ENCODE measurements around the gene ELOVL6.

The ELOVL6 gene

DNA sequence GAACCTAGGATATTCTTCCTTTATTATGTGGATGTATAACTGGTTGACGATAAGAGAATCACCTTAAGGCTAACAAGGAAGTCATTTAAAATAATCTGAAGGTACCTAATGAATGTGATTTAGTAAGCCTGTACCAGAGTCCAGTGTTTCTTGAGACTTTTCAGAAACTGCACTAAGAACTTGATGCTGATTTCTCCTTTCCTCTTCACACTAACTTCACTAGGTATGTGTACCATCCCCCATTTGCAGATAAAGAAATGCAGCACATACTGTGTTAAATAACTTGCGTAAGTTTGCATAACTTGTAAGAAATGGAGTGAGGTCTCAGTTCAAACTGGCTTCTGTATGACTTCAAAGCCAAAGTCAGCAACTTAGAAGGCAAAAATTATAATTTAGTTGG lies 63.3 kb downstream of the ELOVL6 start:
- DNase-seq (ENCODE audit: low read depth): no peak
- TF ChIP-seq CTCF (conservative IDR thresholded peaks at IDR 0.05; ENCODE audit: low read depth, low read length): no peak
- H3K4me3 ChIP-seq (ENCODE audit: low read length): no peak overlapping the region

GRCh38 chr4:110134269-110134869 lies 64.0 kb downstream of the ELOVL6 start:
- no peak overlapping the region for H3K4me3 ChIP-seq (ENCODE audit: low read length)
- DNase-seq (ENCODE audit: low read depth): no peak
- no peak for TF ChIP-seq CTCF (conservative IDR thresholded peaks at IDR 0.05; ENCODE audit: low read depth, low read length)

DNA sequence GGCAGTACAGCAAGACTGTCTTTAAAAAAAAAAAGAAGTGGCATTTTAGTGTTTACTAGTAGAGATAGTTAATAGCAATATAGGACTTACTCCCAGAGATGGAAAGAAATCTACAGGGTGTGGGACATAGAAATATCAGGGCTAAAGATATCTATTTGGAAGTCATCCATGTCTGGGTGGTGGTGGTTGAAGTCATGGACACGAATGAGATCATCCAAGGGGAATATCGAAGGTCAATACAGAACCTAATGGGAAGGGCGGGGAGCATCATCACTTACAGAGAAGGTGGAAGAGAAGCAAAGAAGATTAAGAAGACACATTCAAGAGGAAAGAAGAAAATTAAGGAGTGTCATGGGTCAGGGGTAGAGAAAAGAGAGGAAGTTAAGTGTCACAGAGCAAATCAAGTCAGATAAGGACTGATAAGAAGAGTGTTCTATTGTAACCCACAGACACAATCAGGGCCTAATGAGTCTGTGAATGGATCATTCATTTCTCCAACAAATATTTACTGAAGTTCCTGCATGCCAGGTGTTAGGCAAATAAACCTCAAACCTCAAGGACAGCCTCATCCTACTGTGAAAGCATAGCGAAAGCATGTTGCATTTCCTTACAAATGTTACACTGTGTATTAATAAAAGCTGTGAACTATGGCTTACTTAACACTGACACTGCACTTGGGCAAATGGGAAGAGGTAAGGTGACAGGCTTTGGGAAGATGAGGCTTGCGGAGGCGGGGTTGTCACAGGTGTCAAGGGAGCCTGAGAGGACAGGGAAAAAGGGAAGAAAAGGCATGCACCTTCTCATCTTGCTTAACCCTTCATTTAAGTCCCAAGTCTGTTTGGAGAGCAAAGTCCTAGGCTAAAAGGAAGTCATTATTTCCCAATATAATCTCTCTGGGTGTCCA lies 65.3 kb downstream of the ELOVL6 start:
- no peak for TF ChIP-seq CTCF (conservative IDR thresholded peaks at IDR 0.05; ENCODE audit: low read depth, low read length)
- DNase-seq (ENCODE audit: low read depth): no peak
- no peak overlapping the region for H3K4me3 ChIP-seq (ENCODE audit: low read length)

- no peak overlapping the region for H3K4me3 ChIP-seq (ENCODE audit: low read length)
- no peak for DNase-seq (ENCODE audit: low read depth)
- no peak for TF ChIP-seq CTCF (conservative IDR thresholded peaks at IDR 0.05; ENCODE audit: low read depth, low read length)
These were observed 66.5 kb downstream of the ELOVL6 start for GRCh38 chr4:110131916-110132315.

DNA sequence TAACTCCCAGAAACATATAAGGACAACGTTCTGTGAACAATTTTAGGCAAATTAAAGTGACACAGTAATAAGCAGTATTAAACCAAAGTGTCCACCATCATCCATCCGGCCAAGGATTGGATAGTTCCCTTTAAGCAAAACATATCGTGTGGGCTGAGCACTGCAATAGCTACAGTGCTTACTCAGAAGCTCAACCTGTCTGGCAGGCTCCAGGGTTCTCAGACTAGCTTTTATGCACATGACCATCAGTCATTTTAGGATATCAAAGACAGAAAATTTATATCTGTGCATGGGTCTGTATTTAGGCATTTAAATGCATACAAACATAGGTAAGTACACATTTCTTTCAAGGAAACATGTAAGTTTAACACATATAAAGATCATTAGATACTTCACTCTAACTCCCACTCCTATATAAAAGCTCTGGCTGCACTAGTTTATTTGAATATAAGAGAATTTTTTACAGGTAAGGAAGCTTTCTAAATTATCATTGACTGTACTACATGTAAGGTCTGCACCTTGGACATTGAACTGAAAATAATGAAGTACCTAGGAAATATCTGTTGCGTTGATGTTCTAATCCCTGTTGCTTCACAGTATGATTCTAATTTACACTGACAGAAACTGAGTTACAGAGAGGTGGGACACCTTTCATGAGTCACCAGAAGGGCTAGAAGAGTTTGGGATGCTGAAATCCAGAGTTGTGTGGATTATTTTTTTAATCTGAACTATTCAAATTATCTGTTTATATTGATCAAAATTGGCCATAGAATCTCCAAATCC lies 67.6 kb downstream of the ELOVL6 start:
- no peak overlapping the region for H3K4me3 ChIP-seq (ENCODE audit: low read length)
- no peak for TF ChIP-seq CTCF (conservative IDR thresholded peaks at IDR 0.05; ENCODE audit: low read depth, low read length)
- DNase-seq (ENCODE audit: low read depth): no peak

DNA sequence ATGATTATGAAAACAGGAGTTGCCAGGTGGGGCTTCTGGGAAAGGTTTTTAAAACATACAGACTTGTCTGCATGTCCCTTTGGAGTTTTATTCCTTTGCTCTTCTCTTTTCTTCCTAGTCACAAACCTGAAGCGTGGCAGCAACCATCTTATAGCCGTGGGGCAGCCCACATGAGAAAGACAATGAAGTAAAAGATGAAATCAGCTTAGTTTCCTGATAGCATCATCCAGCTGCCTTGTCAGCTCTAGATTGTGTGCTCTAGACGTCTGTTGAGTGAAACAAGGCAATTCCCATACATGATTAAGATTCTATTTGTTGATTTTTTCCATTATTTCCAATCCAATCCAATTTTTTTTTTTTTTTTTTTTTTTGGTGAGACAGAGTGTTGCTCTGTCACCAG lies 68.9 kb downstream of the ELOVL6 start:
- H3K4me3 ChIP-seq (ENCODE audit: low read length): no peak overlapping the region
- DNase-seq (ENCODE audit: low read depth): no peak
- TF ChIP-seq CTCF (conservative IDR thresholded peaks at IDR 0.05; ENCODE audit: low read depth, low read length): no peak

All from retinal pigment epithelial cell (primary cell).